ENCODE data around the gene KRTAP12-1.
A peak's percentile ranks its signal among the peaks of the same experiment; 100 is the strongest.
"Not testable (repeated sequence)": the region's sequence is repeated elsewhere in the genome, so short reads cannot be mapped to it uniquely, and the experiment has no call there.

KRTAP12-1 gene

DNA sequence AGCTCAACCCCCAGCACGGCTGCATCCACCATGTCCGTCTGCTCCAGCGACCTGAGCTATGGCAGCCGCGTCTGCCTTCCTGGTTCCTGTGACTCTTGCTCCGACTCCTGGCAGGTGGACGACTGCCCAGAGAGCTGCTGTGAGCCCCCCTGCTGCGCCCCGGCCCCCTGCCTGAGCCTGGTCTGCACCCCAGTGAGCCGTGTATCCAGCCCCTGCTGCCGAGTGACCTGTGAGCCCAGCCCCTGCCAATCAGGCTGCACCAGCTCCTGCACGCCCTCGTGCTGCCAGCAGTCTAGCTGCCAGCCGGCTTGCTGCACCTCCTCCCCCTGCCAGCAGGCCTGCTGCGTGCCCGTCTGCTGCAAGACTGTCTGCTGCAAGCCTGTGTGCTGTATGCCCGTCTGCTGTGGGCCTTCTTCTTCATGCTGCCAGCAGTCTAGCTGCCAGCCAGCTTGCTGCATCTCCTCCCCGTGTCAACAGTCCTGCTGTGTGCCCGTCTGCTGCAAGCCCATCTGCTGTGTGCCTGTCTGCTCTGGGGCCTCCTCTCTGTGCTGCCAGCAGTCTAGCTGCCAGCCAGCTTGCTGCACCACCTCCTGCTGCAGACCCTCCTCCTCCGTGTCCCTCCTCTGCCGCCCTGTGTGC is 15.3 kb upstream of the KRTAP12-1 start, which contains the start of gene KRTAP10-12:
TSS of gene KRTAP10-12 (plus strand) at position 1 of the 639 bp plus-strand sequence. CDS start at position 31, 30 bp downstream.
- not testable (repeated sequence) for DNase-seq

DNA sequence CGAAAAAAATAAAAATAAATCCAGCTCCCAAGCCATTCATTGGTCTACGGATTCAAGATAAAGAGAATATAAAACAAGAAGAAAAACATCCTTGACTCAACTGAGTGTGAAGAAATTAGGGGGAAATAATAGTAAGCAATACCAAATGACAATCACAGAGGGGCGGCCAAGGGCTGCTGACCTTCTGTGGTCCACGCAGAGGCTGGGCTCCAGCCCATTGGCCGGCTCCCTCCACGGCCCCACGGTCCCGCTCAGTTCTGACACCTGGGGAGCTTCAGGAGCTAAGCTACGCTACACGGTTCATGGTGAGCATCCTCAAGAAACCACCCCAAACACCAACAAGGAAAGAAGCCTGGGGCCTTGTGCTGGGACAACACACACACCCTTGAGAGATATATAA is 14.6 kb upstream of the KRTAP12-1 start:
- DNase-seq: no peak

DNA sequence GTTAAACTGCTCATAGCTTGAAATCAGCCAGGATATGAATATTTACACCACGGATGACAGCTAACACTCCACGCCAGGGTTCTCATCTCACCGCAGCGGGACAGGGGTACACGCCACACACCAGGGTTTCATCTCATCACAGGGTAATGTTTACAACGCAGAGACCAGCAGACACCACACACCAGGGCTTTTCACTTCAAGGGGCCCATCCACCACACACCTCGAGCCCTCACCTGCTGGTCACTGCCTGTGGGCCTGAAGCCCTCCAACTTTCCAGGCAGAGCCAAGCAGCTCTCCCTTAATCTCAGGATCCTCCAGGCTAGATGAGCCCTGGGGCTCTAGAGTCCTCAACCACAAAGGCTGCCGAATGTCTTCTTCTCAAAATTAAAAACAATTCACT is 13.7 kb upstream of the KRTAP12-1 start:
- DNase-seq: no peak

DNA sequence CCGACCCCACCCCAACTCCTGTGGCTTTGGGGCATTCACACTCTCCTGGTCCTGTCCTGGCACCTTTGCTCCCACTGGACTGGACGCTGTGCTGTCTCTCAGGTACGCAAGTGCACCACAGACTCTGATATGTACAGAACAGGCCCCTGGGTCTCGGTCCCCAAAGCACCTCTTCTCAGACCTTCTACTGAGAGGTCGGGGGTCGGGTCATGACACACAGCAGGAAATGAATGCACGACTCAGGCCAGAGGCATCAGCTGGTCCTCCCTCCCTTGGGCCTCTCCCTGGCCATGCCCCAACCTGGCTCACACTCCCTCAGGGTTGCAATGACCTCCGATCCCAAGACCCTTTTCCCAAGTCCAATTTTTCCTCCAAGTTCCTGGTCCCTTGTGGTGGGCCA is 13.2 kb upstream of the KRTAP12-1 start:
- no peak for DNase-seq

DNA sequence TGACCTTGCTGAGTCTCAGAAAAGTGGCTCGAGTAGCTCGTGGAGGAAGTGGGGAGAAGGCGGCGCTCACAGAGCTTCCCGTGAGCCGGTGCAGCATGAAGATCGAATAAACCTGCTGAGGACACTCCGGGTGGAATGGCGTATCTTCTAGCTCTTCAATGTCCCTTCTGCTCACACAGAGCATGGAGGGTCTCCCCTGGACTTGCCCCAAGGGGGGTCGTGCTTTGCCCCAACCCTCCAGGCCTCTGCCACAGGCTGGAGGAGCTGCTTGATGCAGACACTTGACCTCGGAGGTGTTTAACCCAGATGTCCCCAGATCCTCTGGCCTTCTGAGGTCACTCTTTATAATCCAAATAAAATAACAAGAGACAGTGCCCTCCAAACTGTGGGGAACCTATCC is 12.8 kb upstream of the KRTAP12-1 start:
- no peak for DNase-seq

DNA sequence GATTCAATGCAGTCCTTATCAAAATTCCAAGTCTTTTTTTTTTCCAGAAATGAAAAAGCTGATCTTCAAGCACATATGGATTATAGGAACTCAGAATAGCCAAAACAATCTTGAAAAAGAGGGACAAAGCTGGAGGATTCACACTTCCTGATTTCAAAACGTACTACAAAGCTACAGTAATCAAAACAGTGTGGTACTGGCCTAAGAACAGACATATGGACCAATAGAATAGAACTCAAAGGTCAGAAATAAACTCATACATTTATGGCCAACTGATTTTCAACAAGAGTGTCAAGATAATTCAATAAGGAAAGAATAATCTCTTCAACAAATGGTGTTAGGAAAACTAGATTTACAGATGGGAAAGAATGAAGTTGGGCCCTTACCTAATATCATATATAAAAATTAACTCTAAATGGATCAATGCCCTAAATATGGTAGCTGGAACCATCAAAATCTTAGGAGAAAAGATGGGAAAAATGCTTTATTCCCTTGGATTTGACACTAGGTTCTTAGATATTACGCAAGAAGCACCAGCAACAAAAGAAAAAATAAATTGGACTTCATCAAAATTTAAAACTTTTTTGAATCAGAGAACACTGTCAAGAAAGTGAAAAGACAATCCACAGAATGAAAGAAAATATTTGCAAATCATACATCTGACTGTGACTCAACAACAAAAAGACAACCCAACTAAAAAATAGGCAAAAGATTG is 11.0 kb upstream of the KRTAP12-1 start:
- DNase-seq: no peak

DNA sequence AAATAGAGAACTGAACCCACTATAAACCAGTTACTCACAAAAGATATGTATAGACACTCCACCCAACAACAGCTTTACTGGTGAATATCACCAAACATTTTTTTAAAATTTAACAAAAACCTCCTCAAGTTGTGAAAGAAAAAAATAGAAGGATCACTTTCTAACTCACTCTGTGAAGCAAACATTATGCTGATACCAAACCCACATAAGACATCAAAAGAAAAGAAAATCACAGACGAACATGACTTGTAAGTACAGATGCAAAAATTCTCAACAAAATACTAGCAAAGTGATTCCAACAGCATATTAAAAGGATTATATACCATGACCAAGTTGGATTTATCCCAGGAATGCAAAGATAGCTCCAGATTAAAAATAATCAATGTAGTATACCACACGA is 9.7 kb upstream of the KRTAP12-1 start:
- DNase-seq: no peak

DNA sequence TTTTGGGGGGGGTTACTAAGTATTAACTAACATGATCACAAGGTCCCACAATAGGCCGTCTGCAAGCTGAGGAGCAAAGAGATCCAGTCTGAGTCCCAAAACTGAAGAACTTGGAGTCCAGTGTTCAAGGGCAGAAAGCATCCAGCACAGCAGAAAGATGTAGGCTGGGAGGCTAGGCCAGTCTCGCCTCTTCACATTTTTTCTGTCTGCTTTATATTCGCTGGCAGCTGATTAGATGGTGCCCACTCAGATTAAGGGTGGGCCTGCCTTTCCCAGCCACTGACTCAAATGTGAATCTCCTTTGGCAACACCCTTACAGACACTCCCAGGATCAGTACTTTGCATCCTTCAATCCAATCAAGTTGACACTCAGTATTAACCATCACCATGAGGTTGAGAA is 7.8 kb upstream of the KRTAP12-1 start:
- not testable (repeated sequence) for DNase-seq

DNA sequence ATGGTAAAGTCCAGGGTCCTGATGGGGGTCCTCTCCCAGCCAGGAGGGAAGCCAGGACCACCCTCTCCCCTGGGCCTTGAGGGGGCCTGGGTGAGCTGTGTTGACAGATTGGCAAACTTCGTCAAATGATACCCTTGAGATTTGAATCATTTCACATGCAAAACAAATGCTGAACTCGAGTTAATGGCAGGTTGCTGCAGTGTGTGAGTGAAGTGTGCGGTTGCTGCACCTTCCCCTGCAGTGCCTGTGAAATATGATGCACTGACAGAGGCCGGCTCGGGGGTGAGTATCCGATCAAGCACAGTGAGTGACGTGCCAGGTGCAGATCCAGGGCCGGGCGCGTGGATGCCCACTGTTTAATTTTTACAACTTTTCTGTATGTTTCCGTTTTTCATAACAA is 5.7 kb upstream of the KRTAP12-1 start:
- DNase-seq: no peak

DNA sequence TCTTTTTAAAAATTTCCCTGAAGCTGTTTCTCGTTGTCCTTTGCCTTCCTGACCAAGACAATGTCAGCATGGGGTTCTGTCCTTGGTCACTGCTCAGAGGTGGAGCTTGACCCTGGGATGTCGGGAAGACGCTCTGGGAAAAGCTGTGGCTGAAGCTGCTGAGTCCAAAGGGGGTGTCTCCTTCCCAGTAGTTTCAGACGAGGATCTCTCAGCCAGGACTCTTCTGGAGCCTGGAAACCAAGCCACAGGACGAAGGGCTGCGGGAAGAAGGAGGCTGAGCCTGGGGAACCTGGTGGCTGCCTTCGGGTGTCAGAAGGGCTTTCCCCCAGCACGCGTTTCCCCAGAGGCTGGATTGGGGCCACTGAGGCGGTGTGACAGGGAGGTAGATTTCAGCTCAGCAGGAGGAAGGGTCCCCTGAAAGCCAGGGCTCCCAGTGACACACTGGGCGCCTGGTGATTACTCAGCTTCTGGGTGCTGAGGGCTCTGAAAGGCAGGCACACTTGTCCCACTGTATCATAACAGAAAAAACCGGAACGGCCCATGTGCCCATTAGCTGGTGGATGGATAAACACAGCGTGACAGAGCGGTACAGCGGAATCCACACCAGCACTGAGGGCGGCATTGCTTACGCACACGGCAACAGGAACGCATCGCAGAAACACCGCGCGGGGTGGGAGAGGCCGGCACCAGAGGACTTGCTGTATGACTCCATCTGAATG is 5.0 kb upstream of the KRTAP12-1 start:
- no peak for DNase-seq

DNA sequence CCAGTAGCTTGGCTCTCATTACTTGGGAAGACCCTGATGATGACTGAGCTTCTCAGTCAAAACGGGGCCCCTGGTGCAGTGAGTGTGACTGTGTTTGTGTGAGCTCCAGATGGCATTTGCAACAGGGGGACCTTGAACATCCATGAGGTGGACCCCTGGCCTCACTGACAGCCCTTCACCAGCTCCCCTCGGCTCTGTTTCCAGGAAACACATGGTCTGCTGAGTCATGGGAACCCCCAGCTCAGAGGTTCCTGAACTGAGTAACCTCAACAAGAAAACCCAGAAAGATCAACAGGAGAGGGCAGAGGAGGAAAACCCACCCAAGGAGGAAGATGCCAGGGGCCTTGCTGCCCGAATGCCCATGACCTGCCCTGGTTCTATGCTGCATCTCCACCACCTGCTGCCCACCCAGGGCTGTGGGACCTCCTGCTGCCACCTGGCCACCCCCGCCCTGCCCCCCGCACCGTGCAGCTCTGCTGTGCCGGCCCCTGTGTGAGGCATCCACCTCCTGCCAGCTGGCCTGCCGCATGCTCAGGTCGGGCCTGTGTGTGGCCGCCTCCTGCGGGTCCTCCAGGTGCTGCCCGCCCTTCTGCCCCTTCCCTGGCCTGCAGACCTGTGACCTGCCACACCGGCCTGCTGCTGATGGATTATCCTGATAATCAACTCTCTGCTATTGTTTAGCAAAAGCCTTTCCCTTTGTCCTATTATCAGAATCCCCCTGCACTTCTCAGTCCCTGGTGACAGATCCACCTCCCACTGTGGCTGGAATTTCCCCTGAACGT is 4.2 kb upstream of the KRTAP12-1 start:
- peak; percentile 32 for DNase-seq

DNA sequence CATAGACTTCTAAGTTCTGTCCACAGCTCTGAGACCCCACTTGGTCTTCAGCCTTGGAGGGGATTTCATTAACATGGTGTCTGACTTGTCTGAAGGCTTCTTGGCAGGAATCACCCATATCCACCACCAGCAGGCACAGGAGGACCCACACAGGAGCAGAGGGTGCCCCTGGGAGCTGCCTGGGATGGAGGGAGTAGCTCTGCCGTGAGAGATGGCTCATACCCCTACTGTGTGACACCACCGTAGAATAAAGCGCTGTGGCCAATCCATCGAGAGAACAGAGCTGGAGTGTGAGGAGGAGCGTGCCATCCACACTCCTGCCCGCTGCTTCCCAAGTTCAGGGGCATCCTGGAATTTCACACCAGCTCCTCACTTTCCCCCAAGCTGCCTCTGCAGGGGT is 3.1 kb upstream of the KRTAP12-1 start:
- not testable (repeated sequence) for DNase-seq

DNA sequence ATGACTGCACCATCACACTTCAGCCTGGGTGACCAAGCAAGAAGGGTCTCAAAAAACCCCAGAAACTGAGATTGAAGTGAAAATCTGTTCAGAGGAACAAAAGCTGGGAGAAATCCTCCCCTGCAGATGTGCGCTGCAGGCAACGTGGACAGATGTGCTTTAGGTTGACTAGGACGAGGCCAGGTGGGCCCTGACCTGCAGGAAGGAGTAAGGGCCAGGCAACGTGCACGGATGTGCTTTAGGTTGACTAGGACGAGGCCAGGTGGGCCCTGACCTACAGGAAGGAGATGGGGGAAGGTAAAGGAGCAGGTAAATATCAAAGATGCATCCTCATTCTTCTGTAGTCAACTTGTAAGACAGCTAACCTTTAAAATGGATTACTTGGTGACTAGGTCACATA is 2.5 kb upstream of the KRTAP12-1 start:
- DNase-seq: no peak

DNA sequence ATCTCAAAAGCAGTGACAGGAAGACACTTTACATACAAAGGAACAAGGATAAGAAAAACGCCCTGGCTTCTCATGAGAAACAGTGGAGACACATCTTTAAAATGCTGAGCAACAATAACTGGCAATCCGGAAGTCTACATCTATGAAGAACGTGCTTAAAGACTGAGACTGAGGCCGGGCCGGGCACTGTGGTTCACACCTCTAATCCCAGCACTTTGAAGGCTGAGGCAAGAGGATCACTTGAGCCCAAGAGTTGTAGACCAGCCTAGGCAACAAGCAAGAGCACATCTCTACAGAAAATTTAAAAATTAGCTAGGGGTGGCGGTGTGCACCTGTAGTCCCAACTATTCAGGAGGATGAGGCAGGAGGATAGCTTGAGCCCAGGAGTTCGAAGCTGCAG is 2.1 kb upstream of the KRTAP12-1 start:
- DNase-seq: no peak

DNA sequence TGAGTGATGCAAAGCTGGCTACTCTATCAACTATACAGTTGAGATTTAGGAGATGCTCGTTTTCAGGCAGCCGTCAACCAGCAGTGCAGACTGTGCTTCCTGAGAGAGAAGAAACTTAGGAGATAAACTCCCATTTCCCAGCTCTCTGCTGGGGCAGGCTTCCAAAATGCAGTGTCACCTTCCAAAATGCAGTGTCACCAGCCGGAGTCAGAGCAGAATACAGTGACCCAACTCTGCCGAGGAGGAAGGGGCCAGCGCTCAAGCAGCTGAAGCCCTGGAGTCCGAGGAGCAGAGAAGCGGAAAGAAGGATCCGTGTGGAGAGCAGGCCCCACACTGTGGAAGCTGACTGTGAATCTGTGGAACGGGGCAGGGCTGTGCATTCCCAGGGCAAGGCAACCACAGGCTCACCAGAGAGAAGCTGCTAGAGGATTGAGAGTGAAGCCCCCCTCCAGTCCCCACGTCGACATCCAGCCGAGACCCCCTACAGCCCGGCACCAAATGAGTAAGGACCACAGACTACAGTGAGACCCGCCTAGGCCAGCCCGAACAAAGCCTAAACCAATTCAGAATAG is 703 bp upstream of the KRTAP12-1 start:
- DNase-seq: no peak

DNA sequence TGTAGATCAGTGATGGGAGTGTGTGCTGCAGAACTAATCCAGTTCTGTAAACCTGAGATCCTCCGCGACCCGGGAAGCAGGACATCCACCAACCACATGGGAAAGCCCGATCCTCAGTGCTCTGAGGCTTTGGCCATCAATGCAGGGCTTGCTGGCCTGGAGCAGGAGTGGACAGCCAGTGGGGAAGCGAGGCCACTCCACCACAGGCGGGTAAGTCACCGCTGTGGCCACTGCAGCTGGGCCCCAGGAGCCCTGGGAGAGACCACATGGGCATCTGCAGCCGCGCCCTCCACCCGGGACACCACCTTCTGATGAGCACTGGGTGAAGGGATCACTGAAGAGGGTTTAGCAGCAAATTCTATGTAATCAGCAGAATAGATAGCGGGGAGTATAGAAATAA is 811 bp downstream of the KRTAP12-1 start:
- DNase-seq: no peak

DNA sequence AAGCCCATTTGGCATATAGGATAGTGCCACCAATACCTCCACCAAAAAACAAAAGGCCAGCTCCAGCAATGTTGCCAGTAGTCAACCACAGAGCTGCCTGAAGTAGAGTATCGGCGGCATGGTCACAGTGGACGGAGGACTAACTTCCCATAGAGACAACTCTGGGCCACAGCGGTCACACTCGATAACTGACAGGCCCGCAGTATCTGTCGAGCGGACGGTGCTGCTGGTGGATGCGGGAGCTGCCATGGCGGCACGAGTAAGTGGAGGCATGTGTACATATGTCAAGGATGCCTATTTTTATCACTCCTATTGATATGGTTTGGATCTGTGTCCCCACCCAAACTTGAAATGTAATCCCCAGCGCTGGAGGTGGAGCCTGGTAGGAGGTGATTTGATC is 4.1 kb downstream of the KRTAP12-1 start:
- no peak for DNase-seq

DNA sequence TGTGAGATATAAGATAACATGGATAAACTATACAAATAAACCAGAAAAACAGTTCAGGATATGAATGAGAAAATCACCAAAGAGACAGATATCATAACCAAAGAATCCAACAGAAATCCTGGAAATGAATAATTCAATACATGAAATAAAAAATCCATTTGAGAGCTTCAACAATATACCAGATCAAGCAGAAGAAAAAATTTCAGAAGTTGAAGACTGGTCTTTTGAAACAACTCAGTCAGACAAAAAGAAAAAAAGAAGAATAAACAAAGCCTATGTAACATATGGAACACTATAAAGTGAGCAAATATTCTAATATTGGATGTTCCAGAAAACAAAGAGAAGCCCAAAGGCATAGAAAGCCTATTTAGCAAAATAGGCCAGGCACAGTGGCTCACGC is 10.1 kb downstream of the KRTAP12-1 start:
- DNase-seq: no peak

DNA sequence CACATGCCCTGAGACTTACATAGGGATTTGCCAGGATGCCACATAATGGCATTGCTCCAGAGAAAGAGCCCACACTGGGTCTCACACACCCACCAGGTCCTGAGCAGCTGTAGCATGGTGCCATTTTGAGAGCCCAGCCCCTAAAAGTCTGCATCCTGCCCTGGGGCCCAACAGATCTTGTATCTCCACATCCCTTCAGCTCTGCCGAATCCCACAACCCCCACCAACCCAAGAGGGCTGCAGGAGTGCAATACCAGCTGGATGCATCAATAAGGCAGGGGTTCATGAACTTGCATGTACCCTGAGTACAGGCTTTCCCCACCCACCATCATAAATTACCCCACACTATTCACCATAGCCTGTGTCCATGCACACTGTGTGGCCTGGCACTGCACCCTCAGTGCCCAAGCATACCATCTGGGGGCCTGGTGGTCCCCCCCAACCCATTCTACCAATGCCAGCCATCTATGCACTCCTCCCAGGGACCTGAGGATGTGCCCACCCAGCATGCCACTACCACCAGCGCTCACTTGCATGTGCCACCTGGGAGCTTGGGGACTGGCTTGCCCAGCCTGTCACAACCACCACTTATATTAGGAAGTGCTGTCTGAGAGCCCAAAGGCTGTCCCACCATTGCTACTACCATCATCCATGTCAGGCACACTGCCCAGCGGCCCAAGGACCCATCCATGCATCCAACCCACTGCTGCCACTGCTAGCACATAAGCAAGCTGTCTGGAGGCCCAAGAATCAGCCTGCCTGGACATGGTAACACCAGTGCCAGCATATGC is 11.1 kb downstream of the KRTAP12-1 start:
- DNase-seq: no peak

DNA sequence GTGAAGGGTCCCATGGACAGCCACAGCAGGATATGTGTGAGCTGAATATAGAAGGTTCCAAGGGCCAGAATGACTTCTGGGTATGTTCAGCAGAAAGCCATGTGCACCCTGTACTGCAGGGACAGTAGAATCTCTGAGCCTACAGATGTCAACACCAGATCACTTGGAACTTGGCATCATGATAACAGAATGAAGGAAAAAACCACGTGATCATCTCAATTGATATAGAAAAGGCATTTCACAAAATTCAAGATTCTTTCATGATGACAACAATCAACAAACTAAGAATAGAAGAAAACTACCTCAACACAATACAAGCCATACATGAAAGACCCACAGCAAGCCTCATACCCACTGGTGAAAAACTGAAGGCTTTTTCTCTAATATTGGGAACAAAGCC is 14.4 kb downstream of the KRTAP12-1 start:
- no peak for DNase-seq

DNA sequence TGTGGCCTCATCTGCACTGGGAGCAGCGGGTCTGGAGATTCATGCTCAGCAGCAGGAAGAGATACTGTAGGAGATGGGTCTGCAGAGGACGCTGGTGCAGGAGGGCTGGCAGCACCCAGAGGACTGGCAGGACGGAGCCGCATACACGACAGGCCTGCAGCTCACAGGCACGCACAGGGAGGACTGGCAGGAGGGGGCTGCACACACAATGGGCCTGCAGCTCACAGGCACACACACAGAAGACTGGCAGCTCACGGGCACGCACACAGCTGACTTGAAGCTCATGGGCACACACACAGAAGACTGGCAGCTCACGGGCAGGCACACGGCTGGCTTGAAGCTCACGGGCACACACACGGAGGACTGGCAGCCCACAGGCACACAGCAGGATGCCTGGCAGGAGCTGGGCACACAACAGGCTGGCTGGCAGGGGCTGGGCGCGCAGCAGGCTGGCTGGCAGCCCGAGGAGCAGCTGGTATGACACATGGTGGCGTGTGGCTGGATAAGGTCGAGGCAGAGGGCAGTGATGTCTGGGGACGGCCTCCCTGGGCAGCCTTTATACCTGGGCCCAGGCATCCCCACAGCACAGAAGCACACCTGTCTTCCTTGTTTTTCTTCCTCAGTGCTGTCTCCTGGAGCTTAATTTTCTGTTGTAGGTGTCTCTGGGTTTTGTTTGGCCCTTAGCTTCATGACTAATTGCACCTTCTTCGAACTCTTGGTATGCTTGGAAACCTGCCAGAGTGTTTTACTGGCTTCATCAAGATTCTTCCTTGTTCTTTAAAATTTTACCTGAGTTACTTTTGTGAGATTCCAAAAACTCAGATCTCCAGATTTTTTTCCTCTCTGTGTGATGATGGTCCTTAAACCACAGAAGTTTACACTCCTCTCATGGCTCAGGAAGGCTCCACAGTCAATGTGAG is 15.3 kb downstream of the KRTAP12-1 start, which contains the start of gene KRTAP12-2:
TSS of gene KRTAP12-2 (minus strand) at position 527 of the 920 bp plus-strand sequence. CDS start at position 486, 41 bp downstream.
- no peak for DNase-seq
